GM23248 (cell line): ENCODE data around the gene SCGB1C1.

Source experiments
- EZH2 ChIP-seq: fragments of 200-600 bp; sonication (generic); IDR thresholded peaks from 2 replicates; pipeline ENCODE4 v1.6.1; 2018; ENCODE audit warnings: antibody characterized with exemption, mild to moderate bottlenecking; ENCODE audit not compliant: insufficient read depth, poor library complexity, severe bottlenecking
- EZH2phosphoT487 ChIP-seq: fragments of 200-600 bp; sonication (generic); IDR thresholded peaks from 2 replicates; pipeline ENCODE4 v1.6.1; 2018; ENCODE audit warnings: antibody characterized with exemption, moderate library complexity, mild to moderate bottlenecking, low read depth; ENCODE audit not compliant: insufficient read depth

DNA sequence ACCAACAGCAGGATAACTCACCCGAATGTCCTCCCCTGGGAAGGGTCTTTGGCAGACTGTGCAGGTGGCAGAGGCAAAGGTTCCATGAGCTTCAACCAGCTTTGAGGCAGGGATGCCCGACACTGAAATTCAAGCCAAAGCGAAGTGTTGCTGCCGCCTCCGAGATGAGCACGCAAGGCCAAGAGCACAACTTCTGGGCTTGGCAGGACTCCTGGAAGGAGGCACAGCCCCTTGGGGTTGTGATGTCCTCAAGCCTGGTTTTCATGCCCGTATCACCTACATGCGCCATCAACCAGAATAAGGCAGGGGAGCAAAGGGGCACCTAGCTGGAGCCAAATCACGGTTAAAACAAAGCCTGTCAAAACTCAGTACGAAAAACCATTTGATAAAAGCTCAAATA lies 37.6 kb downstream of the SCGB1C1 start:
- TF ChIP-seq EZH2 (no peak), EZH2phosphoT487 (no peak)
